ENCODE measurements around the gene PAFAH1B2.

The PAFAH1B2 gene

GRCh38 chr11:117185736-117186430, 41.8 kb downstream of the PAFAH1B2 start:
- peaks cover 54 to 75% of the 10 kb centered on the region in 2 donors for H3K36me3 Mint-ChIP-seq
- H3K9me3 Mint-ChIP-seq, result no peaks in the 10 kb centered on the region
- peak overlapping the region; percentile 94 for H3K27ac Mint-ChIP-seq
- peak overlapping the region; percentile 53 to 65 for H3K4me3 Mint-ChIP-seq
- no peaks in the 10 kb centered on the region for H3K27me3 Mint-ChIP-seq
- peaks cover 54 to 89% of the 10 kb centered on the region in 2 donors for H3K4me1 Mint-ChIP-seq
- ATAC-seq (replicated peaks), result peak; percentile 71 to 75
- DNase-seq, result no peak

GRCh38 chr11:117186431-117186761, 42.3 kb downstream of the PAFAH1B2 start:
- H3K27ac Mint-ChIP-seq, result peak overlapping the region; percentile 94
- H3K27me3 Mint-ChIP-seq, result no peaks in the 10 kb centered on the region
- H3K4me3 Mint-ChIP-seq, result peak overlapping the region; percentile 63 to 65
- H3K36me3 Mint-ChIP-seq, result peaks cover 53 to 71% of the 10 kb centered on the region in 2 donors
- ATAC-seq (replicated peaks), result no peak
- DNase-seq, result no peak
- no peaks in the 10 kb centered on the region for H3K9me3 Mint-ChIP-seq
- peaks cover 49 to 89% of the 10 kb centered on the region in 2 donors for H3K4me1 Mint-ChIP-seq

- peaks cover 53 to 73% of the 10 kb centered on the region in 2 donors for H3K36me3 Mint-ChIP-seq
- H3K27ac Mint-ChIP-seq, result peak overlapping the region; percentile 94
- no peak for ATAC-seq (replicated peaks)
- no peaks in the 10 kb centered on the region for H3K27me3 Mint-ChIP-seq
- DNase-seq, result no peak
- peak overlapping the region; percentile 23 to 63 for H3K4me3 Mint-ChIP-seq
- H3K4me1 Mint-ChIP-seq, result peaks cover 52 to 87% of the 10 kb centered on the region in 2 donors
- no peaks in the 10 kb centered on the region for H3K9me3 Mint-ChIP-seq
Observed at GRCh38 chr11:117187007-117187406, 42.9 kb downstream of the PAFAH1B2 start.

GRCh38 chr11:117187428-117187798, 43.3 kb downstream of the PAFAH1B2 start:
- no peak for DNase-seq
- Mint-ChIP-seq H3K27me3 (no peaks in the 10 kb centered on the region), H3K4me1 (peaks cover 52 to 90% of the 10 kb centered on the region in 2 donors), H3K27ac (peak overlapping the region; percentile 94), H3K36me3 (peaks cover 56 to 75% of the 10 kb centered on the region in 2 donors), H3K9me3 (no peaks in the 10 kb centered on the region), H3K4me3 (peak overlapping the region; percentile 23 to 63)
- ATAC-seq (replicated peaks), result no peak

- no peak for DNase-seq
- H3K27me3 Mint-ChIP-seq, result no peaks in the 10 kb centered on the region
- no peak for ATAC-seq (replicated peaks)
- H3K27ac Mint-ChIP-seq, result peak overlapping the region; percentile 94
- H3K9me3 Mint-ChIP-seq, result no peaks in the 10 kb centered on the region
- peaks cover 51 to 89% of the 10 kb centered on the region in 2 donors for H3K4me1 Mint-ChIP-seq
- peaks cover 56 to 74% of the 10 kb centered on the region in 2 donors for H3K36me3 Mint-ChIP-seq
- peak overlapping the region in 1 of 2 donors; percentile 63 for H3K4me3 Mint-ChIP-seq
Observed at GRCh38 chr11:117187799-117188481, 43.9 kb downstream of the PAFAH1B2 start.

GRCh38 chr11:117188620-117189081, 44.6 kb downstream of the PAFAH1B2 start:
- ATAC-seq (replicated peaks), result no peak

GRCh38 chr11:117189191-117189940, 45.3 kb downstream of the PAFAH1B2 start:
- Mint-ChIP-seq H3K36me3 (peaks cover 59 to 73% of the 10 kb centered on the region in 2 donors), H3K27me3 (no peaks in the 10 kb centered on the region), H3K27ac (peak overlapping the region; percentile 96), H3K4me1 (peaks cover 50 to 81% of the 10 kb centered on the region in 2 donors), H3K4me3 (peak overlapping the region; percentile 17 to 66), H3K9me3 (no peaks in the 10 kb centered on the region)
- ATAC-seq (replicated peaks) (peak; percentile 89 to 90), DNase-seq (peak; percentile 80)

More at GRCh38 chr11:117188620-117189081, 44.6 kb downstream of the PAFAH1B2 start:
- H3K4me1 Mint-ChIP-seq, result peaks cover 51 to 87% of the 10 kb centered on the region in 2 donors
- H3K27ac Mint-ChIP-seq, result peak overlapping the region; percentile 96
- no peaks in the 10 kb centered on the region for H3K27me3 Mint-ChIP-seq
- no peak overlapping the region for H3K4me3 Mint-ChIP-seq
- no peak for DNase-seq
- peaks cover 59 to 77% of the 10 kb centered on the region in 2 donors for H3K36me3 Mint-ChIP-seq
- no peaks in the 10 kb centered on the region for H3K9me3 Mint-ChIP-seq

- no peak for DNase-seq
- peak; percentile 10 to 13 for ATAC-seq (replicated peaks)
- H3K27ac Mint-ChIP-seq, result peak overlapping the region; percentile 96
- H3K27me3 Mint-ChIP-seq, result no peaks in the 10 kb centered on the region
- peaks cover 49 to 77% of the 10 kb centered on the region in 2 donors for H3K4me1 Mint-ChIP-seq
- H3K9me3 Mint-ChIP-seq, result no peaks in the 10 kb centered on the region
- peaks cover 61 to 77% of the 10 kb centered on the region in 2 donors for H3K36me3 Mint-ChIP-seq
- H3K4me3 Mint-ChIP-seq, result peak overlapping the region; percentile 17 to 66
Observed at GRCh38 chr11:117189941-117190544, 46.0 kb downstream of the PAFAH1B2 start.

GRCh38 chr11:117191680-117192400, 47.8 kb downstream of the PAFAH1B2 start:
- no peak for ATAC-seq (replicated peaks)
- peak overlapping the region; percentile 62 for H3K27ac Mint-ChIP-seq
- peaks cover 37 to 59% of the 10 kb centered on the region in 2 donors for H3K4me1 Mint-ChIP-seq
- no peaks in the 10 kb centered on the region for H3K27me3 Mint-ChIP-seq
- no peak for DNase-seq
- H3K36me3 Mint-ChIP-seq, result peaks cover 67 to 76% of the 10 kb centered on the region in 2 donors
- H3K4me3 Mint-ChIP-seq, result no peak overlapping the region
- H3K9me3 Mint-ChIP-seq, result no peaks in the 10 kb centered on the region

GRCh38 chr11:117192401-117192875, 48.4 kb downstream of the PAFAH1B2 start:
- Mint-ChIP-seq H3K36me3 (peaks cover 69 to 73% of the 10 kb centered on the region in 2 donors), H3K4me3 (no peak overlapping the region), H3K27me3 (no peaks in the 10 kb centered on the region), H3K27ac (peak overlapping the region; percentile 62), H3K9me3 (no peaks in the 10 kb centered on the region), H3K4me1 (peaks cover 31 to 55% of the 10 kb centered on the region in 2 donors)
- ATAC-seq (replicated peaks) (no peak), DNase-seq (no peak)

GRCh38 chr11:117193130-117194020, 49.3 kb downstream of the PAFAH1B2 start:
- Mint-ChIP-seq H3K27me3 (no peaks in the 10 kb centered on the region), H3K4me3 (no peak overlapping the region), H3K36me3 (peaks cover 65 to 70% of the 10 kb centered on the region in 2 donors), H3K9me3 (no peaks in the 10 kb centered on the region), H3K4me1 (peaks cover 28 to 54% of the 10 kb centered on the region in 2 donors), H3K27ac (peak overlapping the region; percentile 73)
- DNase-seq, result no peak
- no peak for ATAC-seq (replicated peaks)

- Mint-ChIP-seq H3K9me3 (no peaks in the 10 kb centered on the region), H3K27me3 (no peaks in the 10 kb centered on the region), H3K27ac (no peak overlapping the region), H3K36me3 (peaks cover 59 to 63% of the 10 kb centered on the region in 2 donors), H3K4me3 (no peak overlapping the region), H3K4me1 (peaks cover 24 to 52% of the 10 kb centered on the region in 2 donors)
- ATAC-seq (replicated peaks) (no peak), DNase-seq (no peak)
Observed at GRCh38 chr11:117194267-117194666, 50.2 kb downstream of the PAFAH1B2 start.

Data from stimulated activated naive B cell treated with anti-CD40 and anti-IgM and Interleukin-4, amounts not matched to agents 10 μg/mL and 1 μg/mL and 100 μg/mL, for 72 hours (primary cell).